GM18519 (cell line): ENCODE measurements around the gene ITM2A.

ENCODE experiments used
- ATAC-seq: cut with Tn5 transposase; IDR thresholded peaks from one replicate; pipeline ENCODE4 v1.9.1; 2021; ENCODE audit warnings: mild to moderate bottlenecking, moderate library complexity; ENCODE audit not compliant: unreplicated experiment, low FRiP score

ITM2A gene

DNA sequence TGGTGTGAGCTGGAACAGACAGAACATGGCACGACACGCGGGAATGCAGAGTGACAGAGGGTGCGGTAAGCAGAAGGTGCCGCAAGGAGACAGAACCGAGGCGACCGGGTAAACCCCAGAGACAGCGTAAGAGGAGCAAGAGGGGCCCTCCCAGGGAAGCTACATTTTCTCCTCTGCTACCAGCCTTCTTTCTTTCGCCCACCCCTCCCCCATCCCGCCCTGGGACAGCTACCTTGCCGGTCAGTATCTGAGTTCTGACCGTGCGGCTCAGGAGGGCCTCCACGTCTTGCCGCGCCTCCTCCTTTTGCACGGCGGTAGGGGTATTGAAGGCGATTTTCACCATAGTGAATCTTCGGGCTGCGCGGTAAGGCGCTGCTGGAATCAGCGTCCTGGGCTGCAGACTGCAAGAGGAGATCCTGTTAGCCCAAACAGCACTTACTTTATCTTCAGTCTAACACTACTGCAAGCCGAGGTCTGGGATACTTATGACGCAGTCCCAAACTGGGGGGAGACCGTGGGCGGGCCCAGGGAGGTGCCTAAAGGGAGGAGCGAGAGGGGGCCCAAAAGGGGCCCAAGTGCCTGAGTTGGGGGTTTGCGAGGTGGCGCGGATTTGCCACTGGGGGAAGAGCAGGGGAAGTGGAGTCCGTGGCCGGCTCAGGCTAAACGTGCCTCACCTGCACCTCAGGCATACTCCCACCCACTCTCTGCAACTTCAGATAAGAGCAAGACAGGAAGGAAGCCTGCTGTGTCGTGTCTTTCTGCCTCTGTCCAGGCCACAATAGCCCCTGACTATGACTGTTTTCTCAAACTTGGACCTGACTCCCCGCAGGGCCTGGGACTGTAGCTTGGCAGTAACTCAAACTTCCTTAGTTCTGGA lies at the start of gene ITM2A:
Gene ITM2A, minus strand, starts transcription at position 462 of the 877 bp plus-strand sequence. Its CDS starts 119 bp downstream, at position 343.
- ATAC-seq: peak; percentile 54

- no peak for ATAC-seq
Observed at GRCh38 chrX:79415056-79415455, 47.9 kb upstream of the ITM2A start.

GRCh38 chrX:79413963-79414362 lies 46.8 kb upstream of the ITM2A start:
- ATAC-seq: no peak

- no peak for ATAC-seq
Observed at GRCh38 chrX:79412972-79413371, 45.8 kb upstream of the ITM2A start.

GRCh38 chrX:79412166-79412565 lies 45.0 kb upstream of the ITM2A start:
- ATAC-seq: no peak

GRCh38 chrX:79409657-79410056 lies 42.5 kb upstream of the ITM2A start:
- no peak for ATAC-seq

DNA sequence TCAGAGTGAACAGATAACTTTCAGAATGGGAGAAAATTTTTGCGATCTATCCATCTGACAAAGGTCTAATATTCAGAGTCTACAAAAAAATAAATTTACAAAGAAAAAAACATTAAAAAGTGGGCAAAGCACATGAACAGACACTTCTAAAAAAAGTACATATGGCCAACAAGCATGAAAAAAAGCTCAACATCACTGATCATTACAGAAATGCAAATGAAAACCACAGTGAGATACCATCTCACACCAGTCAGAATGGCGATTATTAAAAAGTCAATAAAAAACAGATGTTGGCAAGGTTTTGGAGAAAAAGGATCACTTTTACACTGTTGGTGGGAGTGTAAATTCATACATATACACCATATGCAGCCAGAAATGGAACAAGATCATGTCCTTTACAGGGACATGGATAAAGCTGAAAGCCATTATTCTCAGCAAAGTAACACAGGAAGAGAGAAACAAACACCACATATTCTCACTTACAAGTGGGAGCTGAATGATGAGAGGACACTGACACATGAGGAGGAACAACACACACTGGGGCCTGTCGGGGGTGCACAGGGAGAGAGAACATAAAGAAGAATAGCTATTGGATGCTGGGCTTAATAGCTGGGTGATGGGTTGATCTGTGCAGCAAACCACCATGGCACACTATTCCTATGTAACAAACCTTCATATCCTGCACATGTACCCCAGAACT lies 41.6 kb upstream of the ITM2A start:
- no peak for ATAC-seq

- ATAC-seq: no peak
Observed at GRCh38 chrX:79400623-79401022, 33.5 kb upstream of the ITM2A start.

- ATAC-seq: no peak
Observed at GRCh38 chrX:79375340-79375739, 8.2 kb upstream of the ITM2A start.

DNA sequence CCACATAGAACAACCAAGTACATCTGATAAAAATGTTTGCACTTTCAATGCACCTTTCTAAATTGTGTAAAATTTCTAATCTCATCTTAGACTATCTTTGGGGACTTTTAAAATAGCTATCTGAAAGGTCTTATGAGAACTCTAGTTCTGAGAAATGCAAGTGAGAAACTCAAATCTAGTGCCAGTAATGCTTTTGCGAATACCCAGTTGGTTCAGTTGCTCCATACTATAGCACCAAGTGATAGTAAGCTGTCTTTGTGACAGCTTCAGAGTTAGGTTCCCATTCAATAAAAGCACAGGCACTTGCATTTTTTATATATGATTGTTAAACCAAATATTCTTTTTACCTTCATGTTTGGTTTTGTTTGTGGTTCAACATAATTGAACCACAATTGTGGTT lies 4.5 kb upstream of the ITM2A start:
- no peak for ATAC-seq

- ATAC-seq: no peak
Observed at GRCh38 chrX:79371101-79371500, 4.0 kb upstream of the ITM2A start.

DNA sequence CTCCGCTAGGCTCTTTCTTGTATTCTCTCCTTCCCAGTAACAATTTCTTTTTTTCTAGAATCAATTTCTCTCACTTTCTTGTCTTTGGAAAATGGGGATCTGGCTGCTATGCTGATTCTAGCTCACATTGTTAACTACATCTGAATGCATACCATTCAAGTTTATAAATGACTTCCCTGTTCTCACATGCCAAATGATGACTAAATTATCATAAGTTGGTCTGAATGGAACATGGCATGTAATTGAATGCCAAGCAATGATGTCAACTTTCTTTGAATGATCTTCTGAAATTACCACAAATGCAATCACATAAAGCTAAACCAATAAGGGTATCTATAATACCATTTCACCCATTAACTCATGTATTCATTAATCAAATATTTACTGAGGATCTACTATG lies 2.7 kb upstream of the ITM2A start:
- no peak for ATAC-seq

DNA sequence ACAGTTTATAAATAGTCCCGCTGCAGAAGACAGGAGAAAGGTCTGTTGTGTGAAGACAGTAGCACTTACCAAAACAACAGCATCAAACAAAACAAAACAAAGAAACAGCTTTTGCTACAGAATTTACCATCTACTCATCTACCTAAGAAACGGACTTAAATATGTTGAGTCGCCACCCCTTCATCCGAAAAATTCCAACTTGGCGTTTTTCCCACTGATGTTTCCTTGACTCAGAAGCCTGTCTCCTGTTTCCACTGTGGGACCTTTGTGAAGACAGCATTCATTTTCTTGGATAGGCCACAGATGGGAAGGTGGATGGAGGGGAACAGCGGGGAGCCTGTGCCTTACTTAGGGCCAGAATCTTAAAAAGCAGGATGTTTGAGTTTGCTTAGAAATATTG lies 1.3 kb upstream of the ITM2A start:
- no peak for ATAC-seq

DNA sequence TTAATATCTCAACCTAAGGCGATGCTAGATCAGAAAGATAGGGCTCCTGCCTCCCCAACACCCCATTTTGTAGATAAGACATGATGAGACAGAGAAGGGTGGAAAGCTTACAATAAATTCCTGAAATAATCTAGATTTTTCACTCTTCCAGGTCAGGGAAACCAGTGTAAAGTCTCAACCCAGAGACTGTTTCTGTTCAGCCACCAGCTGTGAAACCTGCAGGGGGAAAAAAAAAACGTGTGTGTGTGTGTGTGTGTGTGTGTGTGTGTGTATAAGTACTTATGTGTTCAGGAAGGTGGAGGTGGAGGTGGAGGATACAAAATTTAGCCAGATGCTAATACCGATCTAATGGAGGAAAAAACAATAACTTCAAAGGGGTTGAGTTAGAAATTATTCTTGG lies 773 bp upstream of the ITM2A start:
- ATAC-seq: no peak

DNA sequence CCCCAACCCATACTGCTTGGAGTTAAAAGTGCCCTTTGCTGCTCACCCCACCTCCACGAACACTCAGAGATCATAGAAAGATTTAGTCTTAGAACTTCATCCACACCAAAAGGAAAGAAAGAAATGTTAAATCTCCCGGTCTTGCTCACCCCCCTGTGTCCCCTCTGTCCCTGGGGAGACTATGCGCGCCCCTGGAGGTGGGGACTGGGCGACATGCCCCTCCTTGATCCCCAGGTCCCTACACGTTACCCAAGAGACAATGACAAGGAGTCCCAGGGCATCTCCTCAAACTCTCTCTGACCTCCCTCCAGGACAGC lies 620 bp downstream of the ITM2A start:
- ATAC-seq: no peak

- ATAC-seq: no peak
Observed at GRCh38 chrX:79365591-79365990, 1.5 kb downstream of the ITM2A start.

DNA sequence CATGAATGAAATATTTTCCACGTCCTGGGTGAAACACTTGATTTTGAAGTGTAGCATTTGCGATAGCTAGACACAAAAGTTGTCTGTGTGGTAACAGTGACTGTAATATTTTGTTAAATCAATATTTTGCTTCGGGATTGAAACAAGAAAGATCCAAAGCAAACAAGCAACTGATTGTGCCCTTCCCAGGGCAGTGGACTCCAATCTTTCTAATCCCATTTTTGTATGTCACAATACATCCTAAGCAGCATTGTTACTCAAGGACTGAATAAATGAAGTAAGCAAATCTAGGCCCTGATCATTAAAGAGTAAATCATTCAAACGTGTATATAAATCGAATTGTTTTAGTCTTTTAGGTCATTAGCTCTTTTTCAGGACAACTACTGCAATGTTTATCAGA lies 2.8 kb downstream of the ITM2A start:
- no peak for ATAC-seq

GRCh38 chrX:79361192-79361870 lies 5.8 kb downstream of the ITM2A start:
- ATAC-seq: no peak

DNA sequence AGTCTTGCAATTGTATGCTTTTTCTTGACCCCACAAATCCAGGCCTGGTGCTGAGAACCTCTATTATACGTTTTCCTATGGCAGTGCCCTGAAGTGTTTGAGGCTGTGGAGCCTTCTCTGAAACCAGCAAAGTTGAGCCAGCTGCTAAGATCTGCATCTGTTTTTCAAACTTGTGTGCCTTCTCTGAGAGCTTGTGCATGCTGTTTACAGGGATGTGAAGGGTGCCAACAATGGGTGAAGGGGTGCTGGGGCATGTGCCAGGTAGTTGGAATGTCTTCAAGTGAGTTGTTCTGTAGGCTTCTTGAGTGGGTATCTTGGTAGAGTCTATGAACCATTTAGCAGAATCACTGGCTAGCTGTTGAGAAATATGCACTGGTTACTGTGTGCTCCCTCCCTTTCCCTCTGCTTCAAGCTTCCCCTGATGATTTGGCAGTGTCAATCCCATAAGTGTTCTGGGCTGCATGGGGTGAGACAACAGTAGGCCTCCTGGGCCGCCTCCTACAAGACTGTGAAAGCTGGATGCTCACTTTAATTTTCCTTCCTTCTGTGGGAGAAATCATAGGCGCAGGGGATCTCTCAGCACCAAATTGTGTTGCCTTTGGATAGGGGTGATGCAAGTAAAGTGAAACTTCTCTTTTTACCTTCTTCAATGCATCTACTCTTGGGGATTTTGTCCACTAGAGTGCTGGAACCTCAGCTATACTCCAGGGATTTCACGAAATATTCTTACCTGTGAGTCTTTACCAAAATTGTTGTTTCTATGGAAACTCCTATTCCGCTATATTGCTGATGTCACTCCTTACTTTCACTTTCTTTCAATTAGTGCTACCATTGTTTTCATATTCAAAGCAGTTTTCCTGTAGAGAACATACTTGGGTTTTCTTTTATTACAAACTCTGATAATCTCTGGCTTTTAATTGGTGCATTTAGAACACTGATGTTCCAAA lies 30.0 kb downstream of the ITM2A start:
- ATAC-seq: no peak

DNA sequence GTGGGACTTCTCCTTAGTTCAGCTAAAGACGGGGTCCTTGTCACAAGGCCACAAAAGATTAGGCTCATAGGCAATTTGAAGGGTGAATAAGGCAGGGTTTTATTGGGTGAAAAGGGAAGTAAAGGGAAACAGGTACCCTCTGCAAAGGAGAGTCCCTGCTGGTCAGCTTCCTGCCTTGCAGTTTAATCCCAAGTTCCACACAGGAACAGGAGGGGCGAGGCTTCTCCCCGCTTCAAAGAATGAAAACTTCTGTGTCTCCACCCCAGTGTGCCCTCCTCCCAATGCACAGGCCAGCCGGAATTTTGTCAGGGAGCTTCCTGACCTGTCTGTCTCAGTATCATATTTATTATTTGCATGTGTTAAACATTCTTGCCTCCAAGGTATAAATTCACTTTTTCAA lies 37.1 kb downstream of the ITM2A start:
- ATAC-seq: no peak
